HG02885 (cell line): ENCODE measurements around the gene MAGOHB.
A peak's percentile ranks its signal among the peaks of the same experiment; 100 is the strongest.
"Not testable (repeated sequence)": the region's sequence is repeated elsewhere in the genome, so short reads cannot be mapped to it uniquely, and the experiment has no call there.

ENCODE experiments used
- ATAC-seq: cut with Tn5 transposase; IDR thresholded peaks from one replicate; pipeline ENCODE4 v1.9.1; 2021; ENCODE audit warnings: mild to moderate bottlenecking; ENCODE audit not compliant: unreplicated experiment, poor library complexity

MAGOHB gene

DNA sequence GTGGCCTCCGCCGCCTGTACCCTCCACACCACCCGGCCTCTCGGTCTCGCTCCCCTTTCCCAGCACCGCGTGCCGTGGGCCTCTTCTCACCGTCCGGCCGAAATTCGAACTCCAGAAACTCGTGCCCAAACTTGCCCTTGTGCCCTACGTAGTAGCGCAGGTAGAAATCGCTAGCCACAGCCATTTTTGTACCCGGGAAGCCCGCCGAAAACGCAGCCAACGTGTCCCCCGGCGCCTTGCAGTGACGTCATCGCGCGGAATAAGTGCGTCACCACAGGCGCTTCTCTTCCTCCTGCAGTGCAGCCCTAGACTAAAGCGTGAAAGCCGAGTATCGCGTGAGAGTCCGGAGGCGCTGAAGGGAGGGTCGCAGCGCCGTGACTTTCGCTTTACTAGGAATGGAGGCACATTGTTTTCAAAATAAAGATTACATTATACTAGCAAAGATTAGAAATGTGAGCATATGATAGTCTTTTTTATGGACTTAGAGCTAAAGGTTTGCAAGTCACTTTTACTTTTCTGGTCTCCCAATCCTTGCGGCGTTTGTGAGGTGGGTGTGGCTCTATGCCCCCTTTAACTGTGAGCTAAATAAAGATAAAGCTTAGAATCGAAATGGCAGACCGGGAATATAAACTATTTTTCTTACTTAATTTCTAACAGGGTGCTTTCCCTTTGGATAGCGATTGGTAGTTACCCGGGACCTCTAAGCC lies at the start of gene MAGOHB:
MAGOHB (minus strand) TSS at position 261 of the 707 bp plus-strand sequence; CDS start at position 184, 77 bp downstream.
- ATAC-seq, result peak; percentile 96

DNA sequence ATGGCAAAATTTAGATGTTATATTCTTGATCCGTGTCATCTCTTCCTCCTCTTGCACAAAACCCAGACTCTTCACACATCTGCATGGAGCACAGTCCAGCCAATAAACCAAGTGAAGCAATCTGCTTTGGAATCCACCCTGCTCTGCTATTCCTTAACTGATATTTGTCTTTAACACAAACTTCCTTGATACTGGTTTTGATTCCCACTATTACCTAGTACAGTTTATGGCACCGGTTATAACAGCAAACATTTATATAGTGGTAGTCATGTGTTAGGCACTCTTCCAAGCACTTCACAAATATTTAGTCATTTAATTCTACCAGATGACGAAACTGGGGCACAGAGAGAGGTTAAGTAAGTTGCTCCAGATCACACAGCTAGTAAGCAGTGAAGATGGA lies 47.9 kb upstream of the MAGOHB start:
- no peak for ATAC-seq

DNA sequence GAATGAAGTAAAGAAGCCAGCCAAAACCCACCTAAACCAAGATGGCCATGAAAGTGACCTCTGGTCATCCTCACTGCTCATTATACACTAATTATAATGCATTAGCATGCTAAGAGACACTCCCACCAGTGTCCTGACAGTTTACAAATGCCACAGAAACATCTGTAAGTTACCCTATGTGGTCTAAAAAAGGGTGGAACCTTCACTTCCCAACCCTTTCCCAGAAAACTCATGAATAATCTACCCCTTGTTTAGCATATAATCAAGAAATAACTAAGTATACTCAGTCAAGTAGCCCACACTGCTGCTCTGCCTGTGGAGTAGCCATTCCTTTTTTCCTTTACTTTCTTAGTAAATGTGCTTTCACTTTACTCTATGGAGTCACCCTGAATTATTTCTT lies 40.6 kb upstream of the MAGOHB start:
- no peak for ATAC-seq

DNA sequence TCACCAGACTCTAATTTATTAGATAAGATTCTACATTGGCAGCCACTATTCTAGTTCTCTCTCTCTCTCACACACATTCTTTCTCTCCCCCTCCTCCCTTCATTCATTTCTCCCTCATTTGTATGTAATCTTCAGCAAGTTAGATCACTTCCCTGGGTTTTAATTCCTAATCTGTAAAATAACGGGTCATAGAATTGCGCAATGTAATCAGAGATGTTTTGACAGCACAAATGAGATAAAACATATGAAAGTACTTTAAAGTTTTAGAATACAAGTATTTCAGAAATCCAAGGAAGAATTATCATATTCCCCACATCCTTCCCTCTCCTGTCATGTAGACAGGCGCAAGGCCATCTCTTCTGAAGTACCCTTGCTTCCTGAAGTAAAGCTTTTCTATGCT lies 38.8 kb upstream of the MAGOHB start:
- no peak for ATAC-seq

DNA sequence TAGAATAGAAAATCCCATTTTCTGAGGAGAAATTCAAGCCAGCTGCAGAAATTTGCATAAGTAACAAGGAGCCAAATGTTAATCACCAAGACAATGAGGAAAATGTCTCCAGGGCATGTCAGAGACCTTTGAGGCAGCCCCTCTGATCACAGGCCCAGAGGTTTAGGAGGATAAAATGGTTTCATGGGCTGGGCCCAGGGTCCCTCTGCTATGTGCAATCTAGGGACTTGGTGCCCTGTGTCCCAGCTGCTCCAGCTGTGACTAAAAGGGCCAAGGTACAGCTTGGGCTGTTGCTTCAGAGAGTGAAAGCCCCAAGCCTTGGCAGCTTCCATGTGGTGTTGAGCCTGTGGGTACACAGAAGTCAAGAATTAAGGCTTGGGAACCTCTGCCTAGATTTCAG lies 33.2 kb upstream of the MAGOHB start:
- ATAC-seq, result not testable (repeated sequence)

DNA sequence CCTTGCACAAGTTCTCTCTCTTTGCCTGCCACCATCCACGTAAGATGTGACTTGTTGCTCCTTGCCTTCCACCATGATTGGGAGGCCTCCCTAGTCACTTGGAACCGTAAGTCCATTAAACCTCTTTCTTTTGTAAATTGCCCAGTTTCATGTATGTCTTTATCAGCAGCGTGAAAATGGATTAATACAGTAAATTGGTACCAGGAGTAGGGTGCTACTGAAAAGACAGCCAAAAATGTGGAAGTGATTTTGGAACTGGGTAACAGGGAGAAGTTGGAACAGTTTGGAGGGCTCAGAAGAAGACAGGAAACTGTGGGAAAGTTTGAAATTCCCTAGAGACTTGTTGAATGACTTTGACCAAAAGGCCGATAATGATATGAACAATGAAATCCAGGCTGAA lies 32.5 kb upstream of the MAGOHB start:
- no peak for ATAC-seq

DNA sequence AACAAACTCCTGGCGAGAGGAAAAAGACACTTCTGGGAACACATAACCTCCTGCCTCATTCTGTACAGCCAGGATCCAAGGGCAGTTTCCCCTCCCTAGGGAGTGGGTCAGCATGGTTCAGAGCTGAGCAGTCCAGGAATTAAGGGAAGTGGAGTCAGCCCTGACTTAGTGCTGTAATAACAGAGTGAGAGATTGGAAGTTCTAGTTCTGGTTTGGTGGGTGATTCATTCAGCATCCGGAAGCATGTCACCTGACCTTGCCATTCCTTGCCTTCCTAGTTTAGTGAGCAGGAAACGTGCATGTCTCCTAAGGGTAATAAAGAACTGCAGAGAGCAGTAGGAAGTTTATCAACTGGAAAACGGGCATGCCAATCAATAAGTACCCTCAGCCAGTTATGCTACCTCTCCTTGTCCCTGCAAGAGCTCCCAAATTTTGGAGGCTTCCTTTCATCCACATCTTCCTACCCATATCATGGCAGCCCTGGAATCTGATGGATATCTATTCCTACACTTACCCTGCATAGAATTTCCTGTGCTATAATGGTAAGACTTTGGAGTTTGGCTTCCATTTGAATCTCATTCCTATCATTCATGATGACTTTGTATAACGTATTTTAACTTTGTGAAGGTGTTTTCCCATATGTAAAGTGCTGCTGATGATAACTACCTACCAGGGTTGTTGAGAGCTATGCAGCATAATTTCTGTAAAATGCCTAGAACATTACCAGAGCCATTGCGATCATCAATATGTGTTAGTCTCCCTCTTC lies 28.5 kb upstream of the MAGOHB start:
- no peak for ATAC-seq

DNA sequence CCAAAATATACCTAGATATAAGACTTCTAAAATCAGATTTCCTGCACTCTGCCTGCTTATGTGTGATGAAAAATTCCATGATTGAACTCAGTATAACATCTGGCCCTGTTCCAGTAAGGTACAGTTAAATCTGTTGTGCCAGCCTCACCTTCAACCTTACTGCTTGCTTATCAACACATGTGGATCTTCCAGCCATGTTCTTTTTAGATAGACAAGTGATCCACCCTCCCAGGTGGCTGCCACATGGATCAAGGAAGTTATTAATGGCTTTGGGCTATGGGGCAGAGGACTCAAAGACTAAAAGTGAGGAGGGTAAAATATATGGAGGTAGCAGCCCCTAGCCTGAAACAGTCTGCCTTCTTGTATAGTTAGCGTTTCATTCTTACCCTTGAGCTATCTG lies 25.3 kb upstream of the MAGOHB start:
- ATAC-seq, result no peak

DNA sequence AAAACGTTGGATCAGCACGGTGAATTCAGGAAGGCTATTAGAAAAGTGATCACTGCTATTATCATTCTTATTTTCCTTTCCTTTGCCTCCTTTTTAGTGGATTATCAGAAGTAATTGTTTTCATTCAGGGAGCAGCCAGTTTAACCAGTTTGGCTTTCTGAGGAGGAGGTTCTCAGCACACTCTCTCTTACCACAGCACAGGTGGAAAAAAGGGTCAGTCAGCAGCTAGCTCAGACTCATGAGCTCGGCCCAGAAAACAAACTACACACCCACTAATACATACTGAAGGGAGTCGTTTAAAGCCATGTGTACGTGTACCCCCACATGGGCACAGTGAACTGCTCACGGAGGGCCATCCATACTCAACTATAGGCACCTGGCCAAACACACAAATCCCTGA lies 23.2 kb upstream of the MAGOHB start:
- ATAC-seq, result no peak

DNA sequence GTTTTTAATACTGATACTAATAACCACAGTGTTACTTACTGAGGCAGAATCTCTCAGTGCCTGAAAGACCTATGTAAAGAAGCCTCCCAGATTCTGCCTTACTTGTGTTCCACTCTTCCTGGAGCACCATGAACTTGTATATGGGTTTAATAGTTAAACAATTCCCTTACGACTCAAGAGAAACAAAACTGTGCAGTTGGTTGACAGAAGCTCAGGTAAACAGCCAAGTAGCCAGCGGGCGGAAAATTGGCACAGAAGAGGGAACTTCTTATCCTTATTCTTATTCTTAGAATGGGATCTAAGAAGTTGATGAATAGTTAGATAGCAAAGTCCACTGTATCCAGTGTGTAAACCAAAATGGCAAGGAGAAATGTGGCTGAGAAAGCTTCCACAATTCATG lies 22.7 kb upstream of the MAGOHB start:
- ATAC-seq, result no peak

DNA sequence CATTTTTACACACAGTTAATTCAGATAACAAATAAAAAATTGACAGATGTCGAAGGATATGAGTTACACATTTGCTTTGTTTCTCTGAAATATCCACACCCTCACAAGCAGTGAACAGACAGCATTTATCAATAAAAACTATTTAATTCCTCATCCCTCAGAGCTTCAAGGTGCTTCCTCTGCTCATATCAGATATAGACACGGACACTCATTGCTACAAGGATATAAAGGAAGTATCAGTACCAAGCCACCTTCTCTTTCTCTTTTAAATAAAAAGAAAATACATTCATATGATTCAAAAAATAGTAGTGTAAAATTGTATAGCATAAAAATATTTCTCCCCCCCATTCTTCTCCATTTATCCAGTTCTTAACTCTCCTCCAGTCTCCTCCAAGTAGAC lies 21.9 kb upstream of the MAGOHB start:
- ATAC-seq, result no peak

DNA sequence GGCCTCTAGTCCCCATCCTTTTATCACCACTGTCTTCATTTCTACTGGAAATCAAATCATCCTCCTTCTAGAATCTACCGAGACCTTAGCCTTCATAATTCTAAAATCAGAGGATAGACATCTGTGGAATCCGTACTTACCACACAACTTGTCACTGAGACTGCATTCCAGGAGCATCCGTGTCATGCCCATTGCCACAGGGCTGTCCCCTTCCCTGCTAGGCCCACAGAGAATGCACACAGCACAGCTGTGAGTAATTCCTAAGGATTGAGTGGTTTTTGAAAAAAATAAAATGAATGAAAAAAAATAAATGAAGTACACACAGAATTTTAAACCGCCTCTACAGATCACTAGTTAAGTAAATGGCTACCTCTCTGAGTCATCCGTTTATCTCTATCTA lies 21.0 kb upstream of the MAGOHB start:
- ATAC-seq, result no peak

DNA sequence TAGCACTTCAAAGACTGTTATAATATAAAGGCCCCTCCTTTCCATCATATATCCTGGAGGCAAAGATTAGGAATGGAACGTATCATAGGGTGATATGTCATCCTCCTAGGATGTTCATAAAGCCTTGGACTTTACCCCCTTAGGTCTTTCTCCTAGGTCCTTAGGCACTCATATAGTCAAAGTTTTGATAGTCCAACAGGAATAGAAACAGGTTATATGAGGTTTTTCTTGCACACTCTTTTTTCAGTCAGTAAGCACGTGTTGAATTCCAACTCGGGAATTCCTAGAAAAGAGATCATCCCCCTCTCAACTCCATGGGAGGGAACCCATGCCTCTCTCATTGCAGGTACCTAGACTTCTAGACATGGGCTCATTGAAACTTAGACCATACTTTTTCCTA lies 20.1 kb upstream of the MAGOHB start:
- no peak for ATAC-seq

DNA sequence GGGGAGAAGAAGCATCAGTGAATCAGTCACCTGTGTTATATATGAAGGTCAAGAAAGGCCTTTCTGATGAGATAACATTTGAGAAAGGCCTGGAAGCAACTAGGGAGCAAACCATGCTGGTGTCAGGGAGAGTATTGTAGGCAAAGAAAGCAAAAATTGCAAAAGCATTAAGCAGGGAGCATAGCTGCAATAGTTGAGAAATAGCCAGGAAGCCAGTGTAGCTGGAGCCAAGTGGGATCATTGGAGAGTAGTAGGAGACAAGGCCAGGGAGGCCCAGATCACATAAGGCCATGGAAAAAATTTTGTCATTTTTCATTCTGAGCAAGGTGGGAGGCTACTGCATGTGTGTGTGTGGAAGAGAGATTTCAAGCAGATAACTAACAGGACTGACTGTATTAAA lies 18.8 kb upstream of the MAGOHB start:
- ATAC-seq, result no peak

DNA sequence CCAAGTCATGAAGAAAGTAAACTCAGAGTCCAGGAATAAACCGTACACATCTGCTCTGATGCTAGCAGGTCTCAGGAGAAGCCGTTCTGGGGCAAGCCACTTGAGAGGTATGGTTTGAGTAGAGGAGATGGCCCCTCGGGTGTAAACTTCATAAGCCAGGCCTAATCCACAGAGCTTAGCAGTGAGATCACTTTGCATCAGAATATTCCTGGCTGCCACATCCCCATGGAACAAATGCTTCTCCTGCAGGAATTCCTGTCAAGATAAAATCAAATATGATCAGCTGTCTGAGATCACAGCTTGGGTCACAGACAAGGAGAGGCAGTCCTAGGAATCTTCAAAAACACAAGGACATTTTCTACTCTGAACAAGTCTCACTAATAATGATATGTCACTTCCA lies 11.2 kb upstream of the MAGOHB start:
- no peak for ATAC-seq

DNA sequence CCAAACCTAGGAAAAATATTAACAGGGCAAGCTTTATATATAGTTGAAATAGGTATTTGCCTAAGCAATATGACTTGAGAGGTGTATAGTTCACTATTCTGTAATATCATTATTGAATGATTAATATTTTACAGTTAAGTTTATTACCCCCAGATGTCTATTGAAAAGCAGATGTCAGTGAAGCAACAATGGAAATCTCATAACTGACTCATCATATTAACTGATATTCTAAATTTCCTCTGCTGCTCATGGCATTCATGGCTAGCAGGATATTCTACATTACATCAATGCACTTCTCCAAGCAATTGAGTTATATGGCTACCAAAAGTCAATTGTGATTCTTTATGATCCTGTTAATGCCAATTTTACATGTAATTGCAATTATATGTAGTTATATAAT lies 9.7 kb upstream of the MAGOHB start:
- no peak for ATAC-seq

DNA sequence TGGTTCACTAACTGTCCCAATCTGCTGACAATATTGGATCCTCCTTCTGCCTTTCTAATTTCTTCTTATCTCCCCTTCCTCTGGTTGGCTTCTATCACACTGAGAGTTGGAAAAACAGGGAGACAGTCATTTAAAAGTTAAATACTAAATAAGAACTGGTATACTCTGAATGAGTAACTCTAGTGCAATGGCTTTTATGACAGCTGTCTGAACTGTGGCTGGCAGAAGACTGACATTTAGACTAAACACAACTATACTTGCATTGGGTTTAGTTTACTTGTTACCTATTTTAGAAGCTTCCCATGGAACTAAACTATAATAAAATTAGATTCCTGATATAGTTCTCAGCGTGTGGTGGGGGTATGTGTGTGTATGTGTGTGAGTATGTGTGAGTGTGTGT lies 7.9 kb upstream of the MAGOHB start:
- ATAC-seq, result no peak

DNA sequence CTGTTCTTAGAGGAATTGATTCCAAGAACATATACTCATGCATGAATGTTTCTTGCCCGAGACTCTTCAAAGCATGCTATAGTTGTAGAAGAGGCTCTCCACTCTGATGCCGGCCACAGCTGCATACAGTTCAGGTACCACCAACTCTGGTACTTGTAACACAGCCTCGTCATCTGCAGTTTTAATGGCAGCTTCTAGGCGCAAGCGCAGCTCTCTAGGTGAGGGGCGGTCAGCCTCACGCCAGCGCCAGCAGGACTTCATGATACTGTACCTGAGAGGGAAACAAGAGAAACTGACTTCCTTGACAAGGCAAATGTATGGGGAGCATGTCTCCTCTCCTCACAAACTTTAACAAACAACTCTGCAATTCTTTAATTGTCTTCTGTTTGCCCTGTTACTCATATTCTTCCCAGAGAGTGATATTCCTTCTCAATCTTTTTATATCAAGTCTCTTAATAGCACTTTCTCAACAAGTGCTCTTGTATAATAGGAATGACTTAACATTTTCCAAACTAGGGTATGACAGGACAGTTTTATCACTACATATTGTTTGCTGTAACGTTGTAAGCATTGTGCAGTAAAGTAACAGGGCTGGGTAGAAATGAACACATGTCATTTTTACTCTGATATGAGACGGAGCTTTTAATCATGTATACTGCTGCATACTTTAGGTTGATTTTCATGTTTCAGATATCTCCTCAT lies 6.8 kb upstream of the MAGOHB start:
- no peak for ATAC-seq

DNA sequence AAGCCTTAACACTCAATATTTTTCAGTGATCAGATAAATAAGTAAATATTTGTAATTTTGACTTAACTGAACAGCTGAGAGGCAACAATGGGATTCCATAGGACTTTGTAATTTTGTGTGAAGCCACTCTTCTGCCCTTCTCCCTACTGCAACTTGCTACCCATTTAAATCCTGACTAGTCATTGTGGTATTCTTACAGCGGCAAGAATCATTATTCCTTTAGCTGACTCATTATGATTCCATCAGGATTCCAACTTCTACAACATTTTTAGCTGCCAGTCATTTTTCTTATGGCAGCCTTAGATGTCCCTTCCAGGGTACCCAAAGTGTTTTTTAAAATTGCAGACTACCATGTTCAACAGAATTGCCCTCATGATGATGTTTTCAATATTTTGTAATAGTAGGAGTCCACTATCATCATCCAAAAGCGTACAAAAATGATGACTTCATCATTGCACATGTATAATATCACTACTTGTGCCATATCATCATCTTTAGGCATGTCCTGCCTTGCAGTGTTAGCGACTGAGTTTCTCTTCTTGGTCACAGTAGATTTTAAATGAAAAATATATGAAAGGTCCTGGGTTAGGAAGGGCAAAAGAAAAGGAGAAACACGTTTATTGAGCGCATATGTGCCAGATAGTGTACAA lies 5.1 kb upstream of the MAGOHB start:
- ATAC-seq, result no peak

DNA sequence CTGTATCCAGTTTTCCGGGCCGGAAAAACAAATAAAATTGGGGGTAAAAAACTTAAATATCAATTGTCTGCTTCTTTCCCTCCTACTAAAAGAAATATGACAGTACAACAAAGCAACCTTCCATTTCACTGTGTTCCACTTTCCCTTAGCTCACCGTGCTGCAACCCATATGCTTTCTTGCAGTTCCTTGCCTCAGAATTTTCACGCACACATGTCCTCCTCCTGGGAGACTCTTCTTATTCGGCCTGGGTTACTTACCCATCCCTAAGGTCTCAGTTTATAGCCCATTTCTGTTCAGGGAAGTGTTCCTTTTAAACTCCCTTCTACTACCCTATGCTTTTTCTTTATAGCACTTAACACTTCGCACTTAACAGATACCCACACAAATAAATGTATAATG lies 4.5 kb upstream of the MAGOHB start:
- ATAC-seq, result no peak

DNA sequence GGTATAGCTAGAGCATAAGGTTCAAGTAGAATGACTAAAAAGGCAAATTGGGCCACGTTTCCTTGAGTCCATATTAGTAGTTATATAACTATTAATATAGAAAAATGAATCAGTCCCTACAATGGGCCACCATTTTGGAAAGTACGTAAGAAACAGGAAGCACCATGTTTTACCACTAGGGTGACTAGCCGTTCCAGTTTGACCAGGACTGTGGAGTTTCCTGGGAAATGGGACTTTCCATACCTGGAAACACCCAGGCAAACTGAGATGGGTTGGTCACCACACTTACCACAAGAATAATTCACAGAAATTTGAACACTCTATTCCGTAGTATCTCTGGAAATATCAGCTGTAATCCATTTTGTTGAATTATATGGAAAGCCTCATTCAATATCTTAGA lies 2.1 kb upstream of the MAGOHB start:
- no peak for ATAC-seq
